HS-27A (cell line): Measurements from ENCODE around the gene PPFIA3.

Source experiments
- DNase-seq: peaks from one replicate; pipeline ENCODE4 v3.0.0-alpha.2; 2012; ENCODE audit warnings: low read depth, missing footprints

PPFIA3 gene

GRCh38 chr19:49182848-49183375, 63.6 kb downstream of the PPFIA3 start:
- no peak for DNase-seq

GRCh38 chr19:49186108-49186507, 66.8 kb downstream of the PPFIA3 start:
- DNase-seq: no peak

GRCh38 chr19:49188626-49189200, 69.4 kb downstream of the PPFIA3 start:
- DNase-seq: no peak

- no peak for DNase-seq
Observed at GRCh38 chr19:49189259-49189658, 69.9 kb downstream of the PPFIA3 start.

GRCh38 chr19:49190781-49191180, 71.4 kb downstream of the PPFIA3 start:
- no peak for DNase-seq

GRCh38 chr19:49193822-49194394, 74.6 kb downstream of the PPFIA3 start:
- DNase-seq: no peak

- DNase-seq: no peak
Observed at GRCh38 chr19:49194408-49194807, 75.1 kb downstream of the PPFIA3 start.

- DNase-seq: no peak
Observed at GRCh38 chr19:49196527-49197240, 77.3 kb downstream of the PPFIA3 start.

GRCh38 chr19:49200238-49200862, 81.0 kb downstream of the PPFIA3 start:
- no peak for DNase-seq
